ENCODE results near the gene TPD52L1. TPM values are rescaled to one million over a fixed set of nuclear protein-coding genes. Genes with fewer than 3 reads are reported as not detected.

TPD52L1 gene
- total RNA-seq, 1 donor from 2014 or later: 48.0 TPM

GRCh38 chr6:125255201-125255600 lies 101.6 kb downstream of the TPD52L1 start:
- Mint-ChIP-seq H3K27ac (ENCODE audit: unreplicated experiment) (peak overlapping the region; percentile 77), H3K36me3 (ENCODE audit: low read depth) (peaks cover 2% of the 10 kb centered on the region), H3K4me3 (ENCODE audit: unreplicated experiment) (no peak overlapping the region), H3K9me3 (ENCODE audit: low read depth) (no peaks in the 10 kb centered on the region), H3K27me3 (ENCODE audit: low read depth) (no peaks in the 10 kb centered on the region), H3K4me1 (ENCODE audit: low read depth) (peaks cover 78% of the 10 kb centered on the region)
- TF ChIP-seq CTCF (IDR thresholded peaks at IDR 0.05): no peak
- no peak for DNase-seq (ENCODE audit: low spot score)

- DNase-seq (ENCODE audit: low spot score): no peak
Observed at GRCh38 chr6:125257351-125257750, 103.8 kb downstream of the TPD52L1 start.

GRCh38 chr6:125258651-125259353 lies 105.2 kb downstream of the TPD52L1 start:
- Mint-ChIP-seq H3K9me3 (ENCODE audit: low read depth) (no peaks in the 10 kb centered on the region), H3K27ac (ENCODE audit: unreplicated experiment) (peak overlapping the region; percentile 19), H3K4me1 (ENCODE audit: low read depth) (peaks cover 78% of the 10 kb centered on the region), H3K27me3 (ENCODE audit: low read depth) (no peaks in the 10 kb centered on the region), H3K36me3 (ENCODE audit: low read depth) (peaks cover 2% of the 10 kb centered on the region), H3K4me3 (ENCODE audit: unreplicated experiment) (no peak overlapping the region)
- DNase-seq (ENCODE audit: low spot score): no peak
- no peak for TF ChIP-seq CTCF (IDR thresholded peaks at IDR 0.05)

More at GRCh38 chr6:125257351-125257750, 103.8 kb downstream of the TPD52L1 start:
- peaks cover 2% of the 10 kb centered on the region for H3K36me3 Mint-ChIP-seq (ENCODE audit: low read depth)
- no peak overlapping the region for H3K4me3 Mint-ChIP-seq (ENCODE audit: unreplicated experiment)
- no peak for TF ChIP-seq CTCF (IDR thresholded peaks at IDR 0.05)
- H3K4me1 Mint-ChIP-seq (ENCODE audit: low read depth): peaks cover 83% of the 10 kb centered on the region
- no peaks in the 10 kb centered on the region for H3K9me3 Mint-ChIP-seq (ENCODE audit: low read depth)
- H3K27ac Mint-ChIP-seq (ENCODE audit: unreplicated experiment): no peak overlapping the region
- H3K27me3 Mint-ChIP-seq (ENCODE audit: low read depth): no peaks in the 10 kb centered on the region

GRCh38 chr6:125259354-125259736 lies 105.8 kb downstream of the TPD52L1 start:
- TF ChIP-seq CTCF (IDR thresholded peaks at IDR 0.05): no peak
- H3K27ac Mint-ChIP-seq (ENCODE audit: unreplicated experiment): no peak overlapping the region
- H3K36me3 Mint-ChIP-seq (ENCODE audit: low read depth): peaks cover 2% of the 10 kb centered on the region

GRCh38 chr6:125262016-125263013 lies 108.7 kb downstream of the TPD52L1 start:
- peak overlapping the region; percentile 29 for H3K4me3 Mint-ChIP-seq (ENCODE audit: unreplicated experiment)

More at GRCh38 chr6:125259354-125259736, 105.8 kb downstream of the TPD52L1 start:
- Mint-ChIP-seq H3K9me3 (ENCODE audit: low read depth) (no peaks in the 10 kb centered on the region), H3K27me3 (ENCODE audit: low read depth) (no peaks in the 10 kb centered on the region), H3K4me3 (ENCODE audit: unreplicated experiment) (no peak overlapping the region), H3K4me1 (ENCODE audit: low read depth) (peaks cover 73% of the 10 kb centered on the region)
- no peak for DNase-seq (ENCODE audit: low spot score)

More at GRCh38 chr6:125262016-125263013, 108.7 kb downstream of the TPD52L1 start:
- no peaks in the 10 kb centered on the region for H3K27me3 Mint-ChIP-seq (ENCODE audit: low read depth)
- no peaks in the 10 kb centered on the region for H3K9me3 Mint-ChIP-seq (ENCODE audit: low read depth)
- DNase-seq (ENCODE audit: low spot score): no peak
- peak overlapping the region; percentile 91 for H3K27ac Mint-ChIP-seq (ENCODE audit: unreplicated experiment)
- no peak for TF ChIP-seq CTCF (IDR thresholded peaks at IDR 0.05)
- H3K4me1 Mint-ChIP-seq (ENCODE audit: low read depth): peaks cover 49% of the 10 kb centered on the region
- H3K36me3 Mint-ChIP-seq (ENCODE audit: low read depth): peaks cover 2% of the 10 kb centered on the region

All from chondrocyte (in vitro differentiated cells).